GM12878 (cell line): Measurements from ENCODE around the gene NTMT2. TPM values are rescaled to one million over a fixed set of nuclear protein-coding genes. Genes with fewer than 3 reads are reported as not detected.

ENCODE experiments used
- HDAC6 ChIP-seq: fragments of 200-600 bp; sonication (generic); IDR thresholded peaks from one replicate; pipeline ENCODE4 v1.8.0; 2017; ENCODE audit warnings: antibody characterized with exemption; ENCODE audit not compliant: unreplicated experiment
- NFIC ChIP-seq: IDR thresholded peaks from 2 replicates; pipeline ENCODE4 v1.6.1; 2012; ENCODE audit warnings: low read depth, mild to moderate bottlenecking, inconsistent platforms, low read length, moderate library complexity
- NFYB ChIP-seq: IDR thresholded peaks from 2 replicates; pipeline ENCODE4 v1.6.1; 2011; ENCODE audit warnings: low read depth, mild to moderate bottlenecking, low read length, improper control_type of control experiment, moderate library complexity; ENCODE audit not compliant: insufficient read depth
- PAX8 ChIP-seq: fragments of 450-650 bp; IDR thresholded peaks from 2 replicates; pipeline ENCODE4 v1.6.1; 2017; ENCODE audit warnings: mild to moderate bottlenecking, moderate library complexity
- PBX3 ChIP-seq: IDR thresholded peaks from 2 replicates; pipeline ENCODE4 v1.6.1; 2011; ENCODE audit warnings: mild to moderate bottlenecking, low read depth, low read length, moderate library complexity; ENCODE audit not compliant: insufficient replicate concordance
- RCOR1 ChIP-seq: conservative IDR thresholded peaks from 2 replicates; pipeline ENCODE4 v1.6.1; 2012; ENCODE audit warnings: low read depth, low read length, improper control_type of control experiment
- TAF1 ChIP-seq: IDR thresholded peaks from 2 replicates; pipeline ENCODE4 v1.6.1; 2011; ENCODE audit warnings: mild to moderate bottlenecking, low read depth, low read length, borderline replicate concordance
- ZBTB40 ChIP-seq: fragments of 450-650 bp; IDR thresholded peaks from 2 replicates; pipeline ENCODE4 v1.6.1; 2016; ENCODE audit warnings: mild to moderate bottlenecking, moderate library complexity, borderline replicate concordance
- polyA plus RNA-seq, 11 experiments: library from polyadenylated mRNA; depleted of rRNA in 4 of 11; unstranded in 6 of 11; stranded (reverse) in 5 of 11; fragments of >200 nt; fragmentation: Nextera tagmentation in 4 of 11; fragmentation: Illumina TruSeq in 1 of 11; extraction: Ambion mirVana in 4 of 11; extraction: Trizol in 1 of 11; gene quantifications; 1 replicate in 1 of 11; 2 replicates in 10 of 11; pipeline versions ENCODE4 v1.2.1 to v1.2.3, GENCODE V29; 2011 to 2016; ENCODE audit warnings: inconsistent platforms in 2 of 11, missing spikeins in 2 of 11, low read depth in 1 of 11
- total RNA-seq, 4 experiments: library from RNA; depleted of rRNA in 3 of 4; stranded (reverse); fragments of >200 nt in 3 of 4; fragmentation: Illumina TruSeq in 1 of 4; extraction: Trizol in 1 of 4; gene quantifications; 2 replicates each; pipeline versions ENCODE4 v1.2.1 to v1.2.3, GENCODE V29; 2013 to 2021

Gene NTMT2
- total and polyA plus RNA-seq, 10 of the 15 experiments (the other 5 are each of a cell fraction or from before 2014, with no cell fraction given), result not detected

- TF ChIP-seq ZBTB40, result no peak
- no peak for TF ChIP-seq RCOR1
- TF ChIP-seq PBX3, result no peak
- no peak for TF ChIP-seq HDAC6
- TF ChIP-seq PAX8, result no peak
- no peak for TF ChIP-seq NFYB
- no peak for TF ChIP-seq TAF1
- no peak for TF ChIP-seq NFIC
Observed at GRCh38 chr1:170095976-170096748, 49.6 kb upstream of the NTMT2 start (continued).
